NCI-H526 treated with DMSO at 0.1 percent for 48 hours (cell line): ENCODE data around the gene ZBTB20.

Experiments used
- DNase-seq: peaks from one replicate; lab custom pipeline; 2025; lab: John Stamatoyannopoulos, UW

ZBTB20 gene

GRCh38 chr3:114872050-114872449 is 275.0 kb downstream of the ZBTB20 start:
- no peak for DNase-seq

- DNase-seq: no peak
Measured at GRCh38 chr3:114867835-114868503, 279.1 kb downstream of the ZBTB20 start.

GRCh38 chr3:114867359-114867758 is 279.7 kb downstream of the ZBTB20 start:
- no peak for DNase-seq

GRCh38 chr3:114866430-114866829 is 280.7 kb downstream of the ZBTB20 start:
- DNase-seq: no peak

GRCh38 chr3:114864970-114865369 is 282.1 kb downstream of the ZBTB20 start:
- no peak for DNase-seq

GRCh38 chr3:114863848-114864247 is 283.2 kb downstream of the ZBTB20 start:
- no peak for DNase-seq

GRCh38 chr3:114861666-114862065 is 285.4 kb downstream of the ZBTB20 start:
- no peak for DNase-seq

- no peak for DNase-seq
Measured at GRCh38 chr3:114860531-114860930, 286.6 kb downstream of the ZBTB20 start.

GRCh38 chr3:114858329-114858728 is 288.8 kb downstream of the ZBTB20 start:
- no peak for DNase-seq

GRCh38 chr3:114857299-114857701 is 289.8 kb downstream of the ZBTB20 start:
- DNase-seq: no peak

GRCh38 chr3:114856835-114857234 is 290.3 kb downstream of the ZBTB20 start:
- DNase-seq: no peak

GRCh38 chr3:114855839-114856238 is 291.2 kb downstream of the ZBTB20 start:
- DNase-seq: no peak

- no peak for DNase-seq
Measured at GRCh38 chr3:114852966-114853365, 294.1 kb downstream of the ZBTB20 start.

GRCh38 chr3:114850898-114851297 is 296.2 kb downstream of the ZBTB20 start:
- no peak for DNase-seq

- no peak for DNase-seq
Measured at GRCh38 chr3:114848643-114849350, 298.3 kb downstream of the ZBTB20 start.

- no peak for DNase-seq
Measured at GRCh38 chr3:114848082-114848481, 299.0 kb downstream of the ZBTB20 start.

- no peak for DNase-seq
Measured at GRCh38 chr3:114847564-114847963, 299.5 kb downstream of the ZBTB20 start.

GRCh38 chr3:114846779-114847178 is 300.3 kb downstream of the ZBTB20 start:
- no peak for DNase-seq

- DNase-seq: no peak
Measured at GRCh38 chr3:114846252-114846651, 300.8 kb downstream of the ZBTB20 start.

GRCh38 chr3:114841515-114841914 is 305.6 kb downstream of the ZBTB20 start:
- no peak for DNase-seq

- DNase-seq: no peak
Measured at GRCh38 chr3:114839476-114839875, 307.6 kb downstream of the ZBTB20 start.

- DNase-seq: no peak
Measured at GRCh38 chr3:114838025-114838424, 309.1 kb downstream of the ZBTB20 start.

- no peak for DNase-seq
Measured at GRCh38 chr3:114834175-114834940, 312.7 kb downstream of the ZBTB20 start.
